GM12875 (cell line): ENCODE data around the gene POFUT2.

Experiments
- H3K4me3 ChIP-seq: one replicate; pipeline ENCODE4 v1.5.1; 2011; ENCODE audit warnings: low read depth, low read length, control low read depth
- CTCF ChIP-seq: IDR thresholded peaks from 2 replicates; pipeline ENCODE4 v1.5.1; 2011; ENCODE audit warnings: low read depth, mild to moderate bottlenecking, control low read depth, inconsistent platforms, low read length, moderate library complexity, borderline replicate concordance; ENCODE audit not compliant: insufficient read depth

POFUT2 gene

GRCh38 chr21:45299026-45299863 lies 11.6 kb upstream of the POFUT2 start:
- no peak for TF ChIP-seq CTCF
- no peak overlapping the region for H3K4me3 ChIP-seq

GRCh38 chr21:45297869-45298268 lies 10.2 kb upstream of the POFUT2 start:
- H3K4me3 ChIP-seq = no peak overlapping the region
- no peak for TF ChIP-seq CTCF

GRCh38 chr21:45297329-45297728 lies 9.6 kb upstream of the POFUT2 start:
- no peak overlapping the region for H3K4me3 ChIP-seq
- TF ChIP-seq CTCF = no peak

- no peak overlapping the region for H3K4me3 ChIP-seq
- no peak for TF ChIP-seq CTCF
These were observed 8.9 kb upstream of the POFUT2 start for GRCh38 chr21:45296638-45297037.

DNA sequence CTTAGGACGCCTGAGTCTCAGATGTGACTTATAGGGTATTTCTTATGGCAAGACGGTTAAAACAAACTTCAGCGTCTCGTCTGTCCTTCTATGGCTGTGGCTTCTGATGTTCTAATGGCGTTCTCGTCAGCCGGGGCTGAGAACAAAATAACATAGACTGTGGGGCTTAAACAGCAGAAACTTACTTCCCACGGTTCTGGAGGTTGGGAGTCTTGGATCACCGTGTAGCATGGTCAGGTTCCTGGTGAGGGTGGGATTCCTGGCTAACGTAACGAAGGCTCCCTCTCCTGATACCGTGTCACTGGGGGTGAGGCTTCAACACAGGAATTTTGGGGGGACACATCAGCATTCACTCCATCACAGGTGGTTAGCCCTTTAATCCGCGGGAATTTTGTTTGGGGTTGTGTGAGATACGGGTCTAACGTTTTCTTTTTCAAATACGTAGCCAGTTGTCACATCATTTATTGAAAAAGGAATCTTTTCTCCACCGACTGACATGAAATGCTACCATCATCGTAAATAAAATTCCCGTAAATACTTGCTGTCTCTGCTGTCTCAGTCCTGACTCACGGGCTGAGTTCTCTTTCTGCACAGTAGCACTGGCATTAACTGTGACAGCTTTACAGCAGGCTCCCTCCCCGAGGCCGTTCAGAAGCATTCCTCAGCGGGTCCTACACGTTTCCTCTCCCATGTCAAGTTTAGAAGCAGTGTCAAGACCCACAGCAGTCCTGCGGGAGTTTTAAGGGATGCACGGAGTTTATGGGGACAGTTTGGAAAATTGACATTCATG lies 8.1 kb upstream of the POFUT2 start:
- no peak overlapping the region for H3K4me3 ChIP-seq
- TF ChIP-seq CTCF = no peak

DNA sequence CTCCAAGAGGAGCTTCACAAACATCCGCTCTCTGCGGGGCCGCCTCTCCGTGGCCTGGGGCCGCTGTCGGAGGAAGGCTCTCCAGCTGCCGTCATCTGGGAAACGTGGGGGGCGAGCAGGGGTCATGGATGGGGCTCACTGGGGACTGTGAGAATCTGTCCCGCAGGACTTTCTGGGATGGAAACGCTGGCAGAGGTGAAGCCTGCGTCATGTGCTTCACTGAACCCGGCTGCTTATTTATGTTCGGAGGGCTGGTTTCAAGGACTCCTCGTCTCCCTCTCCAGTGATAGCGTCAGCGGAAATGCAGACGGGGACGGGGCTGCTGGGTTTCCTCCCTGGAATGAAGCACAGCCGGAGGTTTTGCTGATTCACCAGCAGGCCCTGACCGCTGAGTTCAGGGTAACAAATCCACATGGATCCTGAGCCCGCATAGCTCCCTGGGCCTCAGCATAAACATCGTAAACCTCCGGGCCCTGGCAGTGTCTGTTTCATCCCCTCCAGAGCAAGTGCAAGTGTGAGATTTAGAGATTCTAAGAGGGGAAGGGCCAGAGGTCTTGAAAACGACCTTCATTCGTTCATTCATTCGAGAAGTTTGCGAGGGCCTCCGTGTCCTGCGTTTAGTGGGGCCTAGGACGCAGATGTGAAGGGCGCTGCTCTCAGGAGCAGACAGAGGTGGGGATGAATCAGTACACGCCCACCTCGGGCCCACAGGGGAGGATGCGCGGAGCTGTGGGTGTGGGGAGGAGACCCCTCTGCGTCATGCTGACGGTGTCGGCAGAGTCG lies 7.0 kb upstream of the POFUT2 start:
- no peak for TF ChIP-seq CTCF
- H3K4me3 ChIP-seq = no peak overlapping the region
